Neural cell (in vitro differentiated cells): ENCODE results near the gene OTOL1. TPM values are rescaled to one million over a fixed set of nuclear protein-coding genes. Genes with fewer than 3 reads are reported as not detected.
A peak's percentile ranks its signal among the peaks of the same experiment; 100 is the strongest.

Experiments
- H2AFZ ChIP-seq: fragments of 200-600, 300-800 bp; sonication (generic), shearing (Covaris generic); 2 replicates; pipeline ENCODE4 v1.6.0; 2014; ENCODE audit warnings: low read depth, mild to moderate bottlenecking, antibody characterized with exemption, low read length, moderate library complexity
- H3F3A ChIP-seq: fragments of 200-600 bp; shearing (Covaris generic); 2 replicates; pipeline ENCODE4 v1.6.1; 2016; ENCODE audit warnings: mild to moderate bottlenecking, moderate library complexity, mixed read lengths, antibody characterized with exemption, low read length; ENCODE audit not compliant: insufficient read depth, poor library complexity, severe bottlenecking
- H3K27ac ChIP-seq: fragments of 200-600, 300-800 bp; sonication (generic), shearing (Covaris generic); 2 replicates; pipeline ENCODE4 v1.5.1; 2014; ENCODE audit warnings: mild to moderate bottlenecking, low read length, moderate library complexity
- H3K27me3 ChIP-seq: fragments of 300-800, 200-600 bp; sonication (generic), shearing (Covaris generic); 2 replicates; pipeline ENCODE4 v1.6.0; 2014; ENCODE audit warnings: mild to moderate bottlenecking, low read depth, low read length, moderate library complexity; ENCODE audit not compliant: insufficient read depth
- H3K36me3 ChIP-seq: fragments of 300-800, 200-600 bp; sonication (generic), shearing (Covaris generic); 2 replicates; pipeline ENCODE4 v1.5.1; 2014; ENCODE audit warnings: mild to moderate bottlenecking, antibody characterized with exemption, low read length, moderate library complexity; ENCODE audit not compliant: insufficient read depth
- H3K4me2 ChIP-seq: fragments of 300-800, 200-600 bp; sonication (generic), shearing (Covaris generic); 2 replicates; pipeline ENCODE4 v1.6.0; 2014; ENCODE audit warnings: mild to moderate bottlenecking, low read length
- H3K4me3 ChIP-seq: fragments of 300-800, 200-600 bp; sonication (generic), shearing (Covaris generic); 2 replicates; pipeline ENCODE4 v1.5.1; 2014; ENCODE audit warnings: mild to moderate bottlenecking, low read length, moderate library complexity
- H3K79me2 ChIP-seq: fragments of 200-600 bp; shearing (Covaris generic); replicated peaks from 2 replicates; pipeline ENCODE4 v1.6.0; 2014; ENCODE audit warnings: mild to moderate bottlenecking, low read length, moderate library complexity; ENCODE audit not compliant: insufficient read depth
- H3K9ac ChIP-seq: fragments of 300-800, 200-600 bp; sonication (generic), shearing (Covaris generic); 2 replicates; pipeline ENCODE4 v1.6.1; 2016; ENCODE audit warnings: mild to moderate bottlenecking, low read length, mixed read lengths
- H3K9me2 ChIP-seq: fragments of 200-600 bp; shearing (Covaris generic); 2 replicates; pipeline ENCODE4 v1.6.1; 2016; ENCODE audit warnings: mild to moderate bottlenecking, low read length, mixed read lengths; ENCODE audit not compliant: insufficient read depth
- H3K9me3 ChIP-seq: fragments of 200-600, 300-800 bp; sonication (generic), shearing (Covaris generic); 2 replicates; pipeline ENCODE4 v1.6.1; 2016; ENCODE audit warnings: mild to moderate bottlenecking, mixed run types, low read length, moderate library complexity, mixed read lengths
- H4K20me1 ChIP-seq: fragments of 200-600 bp; shearing (Covaris generic); 2 replicates; pipeline ENCODE4 v1.6.1; 2016; ENCODE audit warnings: mild to moderate bottlenecking, mixed run types; ENCODE audit not compliant: insufficient read depth
- EP300 ChIP-seq: fragments of 450-650 bp; conservative IDR thresholded peaks from 2 replicates; pipeline ENCODE4 v1.6.1; 2014; ENCODE audit warnings: antibody characterized with exemption, mild to moderate bottlenecking, moderate library complexity; ENCODE audit not compliant: poor library complexity, severe bottlenecking
- EZH2 ChIP-seq: fragments of 200-600, 300-800 bp; shearing (Covaris generic), sonication (generic); IDR thresholded peaks from 2 replicates; pipeline ENCODE4 v1.6.1; 2014; ENCODE audit warnings: antibody characterized with exemption, low read length, borderline replicate concordance, mild to moderate bottlenecking; ENCODE audit not compliant: insufficient read depth, poor library complexity, severe bottlenecking
- MXI1 ChIP-seq: fragments of 450-650 bp; conservative IDR thresholded peaks from 2 replicates; pipeline ENCODE4 v1.6.1; 2014; ENCODE audit warnings: antibody characterized with exemption, mild to moderate bottlenecking; ENCODE audit not compliant: poor library complexity, severe bottlenecking
- POLR2AphosphoS5 ChIP-seq: IDR thresholded peaks from 2 replicates; pipeline ENCODE4 v1.6.1; 2012
- RAD21 ChIP-seq: fragments of 450-650 bp; conservative IDR thresholded peaks from 2 replicates; pipeline ENCODE4 v1.6.1; 2014; ENCODE audit warnings: antibody characterized with exemption, mild to moderate bottlenecking, moderate library complexity
- REST ChIP-seq: IDR thresholded peaks from 2 replicates; pipeline ENCODE4 v1.6.1; 2012; ENCODE audit warnings: borderline replicate concordance
- SMC3 ChIP-seq: fragments of 450-650 bp; conservative IDR thresholded peaks from 2 replicates; pipeline ENCODE4 v1.6.1; 2014; ENCODE audit warnings: antibody characterized with exemption, mild to moderate bottlenecking, moderate library complexity; ENCODE audit not compliant: poor library complexity
- TAF1 ChIP-seq: IDR thresholded peaks from 2 replicates; pipeline ENCODE4 v1.6.1; 2012; ENCODE audit warnings: low read depth
- polyA plus RNA-seq: library from polyadenylated mRNA; depleted of rRNA; stranded (reverse); fragments of >200 nt; gene quantifications from 2 replicates; pipeline ENCODE4 v1.2.3, GENCODE V29; 2014
- TF ChIP-seq, protein P1 (sequence below): fragments of 450-650 bp; IDR thresholded peaks from 2 replicates; pipeline ENCODE4 v1.5.1; 2014; ENCODE audit warnings: antibody characterized with exemption, mild to moderate bottlenecking, moderate library complexity; ENCODE audit not compliant: poor library complexity, severe bottlenecking

The OTOL1 gene
- polyA plus RNA-seq, 1 donor from 2014 or later, result not detected

DNA sequence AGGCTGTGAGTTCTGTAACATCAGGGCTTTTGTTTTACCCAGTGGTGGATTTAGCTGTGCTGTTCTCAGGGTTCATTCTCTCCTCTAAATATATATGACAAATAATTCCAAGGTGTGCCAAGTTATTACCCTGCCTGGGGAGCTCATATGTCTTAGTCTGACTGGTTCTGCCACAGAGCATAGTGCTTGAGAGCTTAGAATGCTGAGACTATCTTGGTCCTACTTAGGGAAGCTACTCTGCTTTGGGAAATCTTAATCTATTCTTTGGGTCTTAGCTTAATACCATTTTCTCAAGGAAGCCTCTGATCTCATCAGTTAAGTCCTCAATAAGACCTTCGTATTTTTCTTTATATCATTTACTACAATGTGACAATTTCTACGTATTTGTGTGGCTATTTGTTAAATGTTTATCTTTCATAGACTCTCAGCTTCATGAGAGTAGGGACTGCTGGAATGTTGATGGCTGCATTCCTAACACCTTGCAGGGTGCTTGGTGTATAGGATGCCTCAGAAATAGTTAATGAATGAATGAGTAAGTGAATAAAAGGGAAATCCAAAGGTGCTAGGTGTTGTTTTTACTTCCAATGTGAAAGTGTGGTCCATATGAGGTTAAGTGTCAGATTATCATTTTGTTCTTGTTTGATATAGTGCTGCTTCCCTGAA lies 1.8 kb downstream of the OTOL1 start:
- no peak overlapping the region for H3K4me3 ChIP-seq

DNA sequence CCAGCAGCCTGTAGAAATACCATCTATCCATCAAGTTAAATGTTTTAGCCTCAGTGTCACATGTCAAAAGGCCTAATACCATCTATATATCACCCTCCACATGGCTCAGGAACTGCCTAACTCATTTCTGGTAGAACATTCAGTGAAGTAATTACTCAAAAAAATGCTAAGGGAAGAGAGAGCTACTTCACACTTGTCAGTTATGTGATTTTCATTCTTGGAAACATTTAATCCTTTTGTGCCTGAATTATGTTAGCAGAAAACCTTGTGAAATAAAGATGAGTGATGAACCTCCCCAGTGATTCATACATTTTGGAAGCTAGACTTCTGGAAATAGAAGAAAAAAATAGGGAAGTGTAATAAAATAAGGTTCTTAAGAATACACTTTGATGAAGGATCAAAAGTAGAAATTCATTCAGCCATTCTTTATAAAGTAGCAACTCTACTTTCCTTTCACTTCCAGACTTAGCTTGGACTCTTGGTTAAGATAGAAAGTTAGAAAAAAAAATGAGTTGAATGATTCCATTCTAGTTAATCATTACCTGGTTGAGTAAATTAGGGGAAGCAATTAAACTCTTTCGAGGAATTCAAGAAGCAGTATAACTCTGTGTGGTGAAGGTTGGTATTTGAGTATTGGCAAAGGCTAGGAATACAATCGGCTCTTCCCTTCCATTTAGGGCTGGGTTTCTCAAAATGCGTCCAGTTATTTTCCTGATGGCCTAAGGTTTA lies 3.6 kb downstream of the OTOL1 start:
- TF ChIP-seq EZH2 (no peak), POLR2AphosphoS5 (no peak), TAF1 (no peak), EP300 (peak; percentile 38), RAD21 (no peak), SMC3 (no peak), REST (peak; percentile 31), MXI1 (no peak)
- TF ChIP-seq, protein P1, sequence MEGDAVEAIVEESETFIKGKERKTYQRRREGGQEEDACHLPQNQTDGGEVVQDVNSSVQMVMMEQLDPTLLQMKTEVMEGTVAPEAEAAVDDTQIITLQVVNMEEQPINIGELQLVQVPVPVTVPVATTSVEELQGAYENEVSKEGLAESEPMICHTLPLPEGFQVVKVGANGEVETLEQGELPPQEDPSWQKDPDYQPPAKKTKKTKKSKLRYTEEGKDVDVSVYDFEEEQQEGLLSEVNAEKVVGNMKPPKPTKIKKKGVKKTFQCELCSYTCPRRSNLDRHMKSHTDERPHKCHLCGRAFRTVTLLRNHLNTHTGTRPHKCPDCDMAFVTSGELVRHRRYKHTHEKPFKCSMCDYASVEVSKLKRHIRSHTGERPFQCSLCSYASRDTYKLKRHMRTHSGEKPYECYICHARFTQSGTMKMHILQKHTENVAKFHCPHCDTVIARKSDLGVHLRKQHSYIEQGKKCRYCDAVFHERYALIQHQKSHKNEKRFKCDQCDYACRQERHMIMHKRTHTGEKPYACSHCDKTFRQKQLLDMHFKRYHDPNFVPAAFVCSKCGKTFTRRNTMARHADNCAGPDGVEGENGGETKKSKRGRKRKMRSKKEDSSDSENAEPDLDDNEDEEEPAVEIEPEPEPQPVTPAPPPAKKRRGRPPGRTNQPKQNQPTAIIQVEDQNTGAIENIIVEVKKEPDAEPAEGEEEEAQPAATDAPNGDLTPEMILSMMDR, result no peak
- H3K9me2 ChIP-seq, result no peaks in the 10 kb centered on the region
- H3K9ac ChIP-seq, result no peak overlapping the region
- H3K27ac ChIP-seq, result peak overlapping the region; percentile 6
- no peaks in the 10 kb centered on the region for H4K20me1 ChIP-seq
- H3F3A ChIP-seq, result no peaks in the 10 kb centered on the region
- H2AFZ ChIP-seq, result no peak overlapping the region
- H3K27me3 ChIP-seq, result no peaks in the 10 kb centered on the region
- no peaks in the 10 kb centered on the region for H3K79me2 ChIP-seq
- H3K4me2 ChIP-seq, result no peak overlapping the region
- H3K9me3 ChIP-seq, result peaks cover 1% of the 10 kb centered on the region
- H3K4me3 ChIP-seq, result no peak overlapping the region
- H3K36me3 ChIP-seq, result no peaks in the 10 kb centered on the region

More for the DNA sequence above, 1.8 kb downstream of the OTOL1 start:
- no peak overlapping the region for H3K4me2 ChIP-seq
- H3K27me3 ChIP-seq, result no peaks in the 10 kb centered on the region
- H2AFZ ChIP-seq, result no peak overlapping the region
- H3K27ac ChIP-seq, result no peak overlapping the region
- no peaks in the 10 kb centered on the region for H3K9me2 ChIP-seq
- no peak overlapping the region for H3K9ac ChIP-seq
- no peaks in the 10 kb centered on the region for H3F3A ChIP-seq
- TF ChIP-seq EP300, result no peak
- no peak for TF ChIP-seq RAD21
- H3K36me3 ChIP-seq, result no peaks in the 10 kb centered on the region
- H4K20me1 ChIP-seq, result no peaks in the 10 kb centered on the region
- no peaks in the 10 kb centered on the region for H3K79me2 ChIP-seq
- peaks cover 6% of the 10 kb centered on the region for H3K9me3 ChIP-seq
